ENCODE measurements around the gene JAKMIP3.

Gene JAKMIP3

DNA sequence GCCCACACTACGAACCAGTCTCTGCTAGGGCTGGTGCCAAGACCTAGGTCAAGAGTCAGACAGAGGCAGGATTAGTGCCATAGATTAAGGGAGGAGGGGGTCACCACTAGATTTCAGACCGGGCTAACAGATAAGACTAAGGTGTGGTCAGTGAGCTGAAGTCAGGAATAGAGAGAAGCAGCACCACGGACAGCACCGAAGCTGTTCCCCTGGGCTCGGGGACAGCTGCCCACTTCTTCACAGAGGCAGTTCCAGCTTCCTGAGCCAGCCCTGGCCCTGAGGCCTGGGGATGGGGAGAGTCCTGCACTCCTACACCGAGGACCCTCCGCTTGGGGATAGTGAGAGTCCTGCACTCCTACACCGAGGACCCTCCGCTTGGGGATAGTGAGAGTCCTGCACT is 11.2 kb upstream of the JAKMIP3 start:
- H3K27ac Mint-ChIP-seq: no peak overlapping the region
- ATAC-seq (replicated peaks): no peak
- DNase-seq: no peak
- peaks cover 17 to 23% of the 10 kb centered on the region in 2 donors for H3K27me3 Mint-ChIP-seq
- no peak overlapping the region for H3K4me3 Mint-ChIP-seq
- H3K9me3 Mint-ChIP-seq: peaks cover 6 to 11% of the 10 kb centered on the region in 2 donors
- H3K4me1 Mint-ChIP-seq: no peaks in the 10 kb centered on the region
- peaks cover 6 to 9% of the 10 kb centered on the region in 2 donors for H3K36me3 Mint-ChIP-seq

DNA sequence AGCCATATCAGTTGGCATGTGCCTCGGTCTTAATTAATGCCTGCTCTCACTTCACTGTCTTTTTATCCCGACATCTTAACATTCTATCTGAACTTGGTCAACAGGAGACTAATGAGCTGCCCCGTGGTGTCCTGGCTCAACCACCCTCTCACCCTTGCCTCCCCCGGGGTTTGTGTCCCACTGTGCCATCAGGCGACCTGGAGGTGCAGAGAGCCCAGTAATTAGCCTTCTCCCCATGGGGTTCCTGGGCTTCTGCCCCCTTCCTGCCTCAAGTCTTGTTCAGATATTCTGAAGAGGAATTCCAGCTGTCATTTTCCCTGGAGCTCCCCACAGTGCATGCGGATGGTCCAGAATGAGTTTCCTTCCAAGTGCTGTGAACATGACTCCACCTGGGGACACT is 10.1 kb upstream of the JAKMIP3 start:
- ATAC-seq (replicated peaks) (no peak), DNase-seq (no peak)
- H3K4me3 Mint-ChIP-seq: no peak overlapping the region
- no peak overlapping the region for H3K27ac Mint-ChIP-seq
- peaks cover 6 to 11% of the 10 kb centered on the region in 2 donors for H3K9me3 Mint-ChIP-seq
- H3K36me3 Mint-ChIP-seq: peaks cover 4 to 9% of the 10 kb centered on the region in 2 donors
- H3K27me3 Mint-ChIP-seq: peaks cover 16 to 24% of the 10 kb centered on the region in 2 donors
- H3K4me1 Mint-ChIP-seq: no peaks in the 10 kb centered on the region

DNA sequence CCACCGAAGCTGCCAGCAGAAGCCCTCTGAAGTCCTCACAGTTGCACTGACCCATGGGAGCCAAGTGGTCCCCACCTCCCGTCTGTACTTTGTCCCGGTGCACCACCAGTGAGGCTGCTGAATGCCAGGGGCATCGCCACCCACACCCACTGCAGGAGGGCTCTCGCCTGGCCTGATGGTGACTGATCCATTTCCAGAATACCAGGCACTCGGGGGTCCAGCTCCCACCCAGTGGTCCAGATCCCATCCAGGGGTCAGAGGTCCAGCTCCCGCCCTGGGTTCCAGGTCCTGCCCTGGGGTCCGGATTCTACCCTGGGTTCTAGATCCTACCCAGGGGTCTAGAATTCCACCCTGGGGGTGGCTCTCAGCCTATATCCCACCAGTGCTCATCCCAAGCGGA is 9.1 kb upstream of the JAKMIP3 start:
- H3K9me3 Mint-ChIP-seq: peaks cover 6 to 11% of the 10 kb centered on the region in 2 donors
- H3K36me3 Mint-ChIP-seq: peaks cover 4 to 9% of the 10 kb centered on the region in 2 donors
- ATAC-seq (replicated peaks): no peak
- H3K27ac Mint-ChIP-seq: no peak overlapping the region
- H3K4me1 Mint-ChIP-seq: no peaks in the 10 kb centered on the region
- H3K4me3 Mint-ChIP-seq: no peak overlapping the region
- H3K27me3 Mint-ChIP-seq: peaks cover 16 to 24% of the 10 kb centered on the region in 2 donors
- no peak for DNase-seq

DNA sequence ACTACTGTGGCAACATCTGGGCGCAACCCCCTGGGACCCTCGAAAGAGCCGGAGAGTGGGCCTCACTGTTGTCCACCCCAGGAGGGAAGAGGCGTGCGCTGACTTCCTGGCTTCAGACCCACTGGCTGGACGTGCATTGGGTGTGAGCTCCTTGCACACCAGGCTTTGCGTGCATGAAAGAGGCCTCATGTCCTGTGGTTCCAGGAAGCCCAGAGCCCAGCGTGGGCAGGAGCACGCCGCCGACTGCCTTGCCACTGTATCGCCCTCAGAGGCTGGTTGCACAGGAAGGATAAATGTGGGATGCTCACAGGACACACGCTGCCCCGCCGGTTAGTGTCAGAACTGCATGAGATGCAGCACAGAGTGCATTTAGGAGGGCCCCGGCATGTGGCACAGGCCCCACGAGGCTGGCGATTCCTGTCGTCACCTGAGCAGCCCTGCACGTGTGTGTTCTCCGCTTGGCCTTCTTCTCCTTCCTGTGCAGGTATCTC is 8.5 kb upstream of the JAKMIP3 start:
- no peak for DNase-seq
- no peak overlapping the region for H3K27ac Mint-ChIP-seq
- no peak overlapping the region for H3K4me3 Mint-ChIP-seq
- peaks cover 14 to 24% of the 10 kb centered on the region in 2 donors for H3K27me3 Mint-ChIP-seq
- peaks cover 4 to 10% of the 10 kb centered on the region in 2 donors for H3K9me3 Mint-ChIP-seq
- no peak for ATAC-seq (replicated peaks)
- H3K4me1 Mint-ChIP-seq: no peaks in the 10 kb centered on the region
- H3K36me3 Mint-ChIP-seq: peaks cover 3 to 8% of the 10 kb centered on the region in 2 donors

DNA sequence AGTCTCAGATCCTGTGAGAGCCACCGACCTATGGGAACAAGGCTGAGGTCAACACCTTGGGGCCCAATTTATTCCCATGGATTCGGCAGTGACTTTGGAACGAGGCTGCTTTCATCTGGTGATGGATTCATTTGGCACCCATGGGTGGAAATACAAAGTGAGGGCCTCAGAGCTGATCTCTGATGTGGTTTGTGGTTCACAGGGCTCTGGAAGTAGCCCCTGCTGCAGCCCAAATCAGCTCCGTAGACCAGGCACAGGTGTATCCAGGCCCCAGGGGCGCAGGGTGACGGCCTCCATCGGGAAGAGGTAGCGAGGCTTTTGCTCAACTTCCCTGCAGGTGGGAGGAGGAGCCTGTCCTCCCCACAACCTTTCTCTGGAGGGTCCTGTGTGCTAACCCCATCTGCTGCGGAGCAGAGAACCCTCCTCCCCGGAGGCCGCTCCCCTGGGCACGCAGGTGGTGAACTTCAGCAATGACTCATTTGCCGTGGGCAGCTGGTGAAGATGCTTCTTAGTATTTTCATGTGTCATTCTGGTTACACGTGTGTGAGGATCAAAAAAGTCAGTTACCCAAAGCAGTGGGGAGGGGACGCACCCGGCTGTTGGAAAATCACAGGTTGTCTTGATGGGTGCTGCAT is 7.5 kb upstream of the JAKMIP3 start:
- peak; percentile 9 for DNase-seq
- Mint-ChIP-seq H3K36me3 (peaks cover 0 to 4% of the 10 kb centered on the region in 2 donors), H3K9me3 (peaks cover 0 to 4% of the 10 kb centered on the region in 2 donors), H3K4me3 (no peak overlapping the region), H3K4me1 (no peaks in the 10 kb centered on the region), H3K27me3 (peaks cover 16 to 29% of the 10 kb centered on the region in 2 donors), H3K27ac (no peak overlapping the region)
- ATAC-seq (replicated peaks): peak; percentile 55 to 61

DNA sequence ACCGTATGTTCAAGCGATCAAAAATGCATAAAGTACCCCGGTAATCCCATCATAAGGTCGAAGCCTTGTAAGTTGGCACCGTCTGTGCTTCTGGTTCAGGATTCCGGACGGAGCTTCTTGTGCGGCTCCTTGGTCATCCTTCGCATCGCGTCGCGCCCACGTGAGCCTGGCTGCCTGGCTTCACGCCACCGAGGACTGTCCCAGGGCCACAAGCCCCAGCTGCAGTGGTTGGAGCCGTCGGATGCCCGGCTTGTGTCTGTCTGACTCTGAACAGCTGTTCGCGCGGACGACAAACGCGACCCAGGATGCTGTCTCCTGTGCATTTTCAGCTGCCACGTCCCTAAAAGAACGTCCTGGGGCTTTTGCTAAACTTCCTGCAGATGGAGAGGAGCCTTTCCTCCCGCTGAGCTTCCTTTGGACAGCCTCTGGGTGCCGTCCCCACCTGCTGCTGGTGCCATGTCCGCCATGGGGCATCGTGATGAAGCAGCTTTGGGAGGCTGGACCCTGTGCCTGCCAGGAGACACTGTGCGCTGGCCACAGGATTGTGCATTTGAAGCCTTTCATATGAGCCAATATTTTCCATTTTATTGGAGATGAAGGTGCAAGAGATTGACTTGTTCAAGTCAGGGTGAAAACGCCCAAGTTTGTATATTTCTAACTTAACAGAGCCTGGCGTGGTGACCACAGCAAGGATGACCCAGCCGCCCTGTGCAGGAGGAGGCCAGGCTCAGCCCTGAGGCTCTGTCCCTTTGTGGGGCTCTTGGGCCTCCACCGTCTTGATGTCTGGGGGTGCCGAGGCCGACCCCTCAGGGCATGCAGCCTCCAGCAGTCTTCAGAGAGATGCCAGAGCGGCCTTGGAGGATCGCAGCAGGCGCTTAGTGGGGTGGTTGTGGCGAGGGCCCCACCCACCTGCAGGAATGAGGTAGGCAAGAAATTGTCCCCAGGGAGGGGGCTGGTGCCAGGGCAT is 6.7 kb upstream of the JAKMIP3 start:
- H3K4me1 Mint-ChIP-seq: no peaks in the 10 kb centered on the region
- peaks cover 16 to 29% of the 10 kb centered on the region in 2 donors for H3K27me3 Mint-ChIP-seq
- no peaks in the 10 kb centered on the region for H3K36me3 Mint-ChIP-seq
- ATAC-seq (replicated peaks) (no peak), DNase-seq (no peak)
- H3K27ac Mint-ChIP-seq: no peak overlapping the region
- no peaks in the 10 kb centered on the region for H3K9me3 Mint-ChIP-seq
- H3K4me3 Mint-ChIP-seq: no peak overlapping the region

DNA sequence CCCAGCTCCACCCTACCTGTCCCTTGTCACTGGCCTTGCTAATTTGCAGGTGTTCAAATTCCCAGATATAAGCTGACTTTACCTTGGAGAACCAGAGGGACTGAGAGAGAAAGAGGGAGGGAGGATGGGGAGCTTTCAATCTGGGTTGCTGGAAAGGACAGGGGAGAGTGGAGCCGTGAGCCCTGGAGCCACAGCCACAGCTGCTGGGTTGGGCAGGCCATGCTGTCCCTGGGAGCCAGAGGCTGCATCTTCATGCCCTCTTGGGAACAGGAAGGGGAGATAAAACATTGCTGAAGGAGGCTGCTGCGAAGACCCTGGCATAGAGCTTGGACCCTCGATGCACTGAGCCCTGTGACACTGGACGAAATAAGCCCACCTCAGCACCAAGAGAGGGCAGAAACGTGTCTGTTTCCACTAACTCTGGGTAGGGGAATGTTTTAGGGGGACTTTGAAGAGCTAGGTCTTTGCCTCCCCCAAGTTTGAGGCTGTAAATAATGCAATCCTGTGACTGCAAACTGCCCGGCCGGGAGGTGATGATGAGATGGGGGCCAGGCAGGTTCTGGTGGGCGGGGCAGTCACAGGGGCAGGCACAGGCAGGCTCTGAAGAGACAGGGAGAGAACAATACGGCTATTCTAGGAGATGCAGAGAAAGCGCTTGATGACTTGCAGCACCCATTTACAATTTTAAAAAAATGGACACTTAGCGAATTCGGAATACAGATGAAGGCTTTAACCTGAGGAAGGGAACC is 5.8 kb upstream of the JAKMIP3 start:
- no peaks in the 10 kb centered on the region for H3K36me3 Mint-ChIP-seq
- H3K4me3 Mint-ChIP-seq: no peak overlapping the region
- H3K27ac Mint-ChIP-seq: no peak overlapping the region
- ATAC-seq (replicated peaks) (no peak), DNase-seq (no peak)
- H3K4me1 Mint-ChIP-seq: no peaks in the 10 kb centered on the region
- peaks cover 23 to 25% of the 10 kb centered on the region in 2 donors for H3K27me3 Mint-ChIP-seq
- no peaks in the 10 kb centered on the region for H3K9me3 Mint-ChIP-seq

DNA sequence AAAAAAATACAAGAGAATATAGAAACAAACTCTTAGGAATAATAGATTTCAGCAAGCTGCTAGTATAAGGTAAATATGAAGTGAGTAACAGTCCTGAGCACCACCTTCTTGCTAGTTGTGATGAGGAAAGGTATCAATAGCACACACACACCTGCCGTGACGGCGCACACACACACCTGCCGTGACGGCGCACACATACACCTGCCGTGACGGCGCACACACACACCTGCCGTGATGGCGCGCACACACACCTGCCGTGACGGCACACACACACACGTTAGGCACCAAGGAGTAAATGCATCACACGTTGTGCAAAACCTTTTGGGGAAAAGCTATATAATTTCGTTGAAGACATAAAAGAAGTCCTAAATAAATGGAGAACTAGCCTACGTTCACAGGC is 4.7 kb upstream of the JAKMIP3 start:
- no peaks in the 10 kb centered on the region for H3K36me3 Mint-ChIP-seq
- DNase-seq (no peak), ATAC-seq (replicated peaks) (no peak)
- no peak overlapping the region for H3K27ac Mint-ChIP-seq
- H3K4me3 Mint-ChIP-seq: no peak overlapping the region
- H3K9me3 Mint-ChIP-seq: no peaks in the 10 kb centered on the region
- H3K27me3 Mint-ChIP-seq: peaks cover 15 to 23% of the 10 kb centered on the region in 2 donors
- H3K4me1 Mint-ChIP-seq: peaks cover 3 to 9% of the 10 kb centered on the region in 2 donors

DNA sequence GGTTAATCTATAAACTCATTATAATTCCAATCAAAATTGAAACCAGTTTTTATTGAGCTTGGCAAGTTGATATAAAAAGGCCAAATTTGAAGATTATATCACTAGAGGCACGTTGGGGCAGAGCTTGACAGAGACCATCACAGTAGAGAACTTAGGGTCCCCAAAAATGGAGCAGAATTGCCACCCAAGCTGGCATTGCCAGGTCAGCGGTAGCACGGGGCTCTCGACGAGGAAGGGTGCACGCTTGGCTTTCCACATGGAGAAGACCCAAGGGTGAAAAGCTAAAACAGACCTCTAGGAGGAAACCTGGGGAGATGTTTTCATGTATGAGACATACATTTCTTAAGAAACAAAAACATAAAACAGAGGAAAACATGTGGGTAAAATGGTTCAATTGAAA is 4.3 kb upstream of the JAKMIP3 start:
- no peak overlapping the region for H3K27ac Mint-ChIP-seq
- H3K4me3 Mint-ChIP-seq: no peak overlapping the region
- ATAC-seq (replicated peaks): no peak
- H3K9me3 Mint-ChIP-seq: no peaks in the 10 kb centered on the region
- peaks cover 5 to 9% of the 10 kb centered on the region in 2 donors for H3K4me1 Mint-ChIP-seq
- H3K27me3 Mint-ChIP-seq: peaks cover 15 to 27% of the 10 kb centered on the region in 2 donors
- no peaks in the 10 kb centered on the region for H3K36me3 Mint-ChIP-seq
- no peak for DNase-seq

DNA sequence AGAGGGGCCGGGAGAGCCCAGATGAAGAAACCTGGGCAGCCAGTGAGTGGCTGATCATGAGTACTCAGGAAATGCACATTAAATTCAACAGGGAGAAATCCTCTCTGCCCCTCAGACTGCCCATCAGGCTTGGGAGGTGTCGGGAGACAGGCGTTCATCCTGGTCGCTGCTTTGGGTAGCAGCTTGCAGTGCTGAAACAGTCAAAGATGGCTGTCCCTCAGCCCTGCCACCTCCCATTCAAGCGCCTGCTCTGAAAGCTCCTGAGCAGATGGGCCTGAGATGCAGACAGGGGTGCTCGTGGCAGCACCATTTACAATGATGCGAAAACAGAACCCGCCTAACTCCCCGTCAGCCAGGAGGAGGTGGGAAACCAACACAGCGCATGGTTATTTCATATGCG is 3.6 kb upstream of the JAKMIP3 start:
- DNase-seq: no peak
- peaks cover 15 to 33% of the 10 kb centered on the region in 2 donors for H3K27me3 Mint-ChIP-seq
- ATAC-seq (replicated peaks): no peak
- no peak overlapping the region for H3K27ac Mint-ChIP-seq
- H3K9me3 Mint-ChIP-seq: no peaks in the 10 kb centered on the region
- H3K4me1 Mint-ChIP-seq: peaks cover 5 to 9% of the 10 kb centered on the region in 2 donors
- H3K4me3 Mint-ChIP-seq: no peak overlapping the region
- H3K36me3 Mint-ChIP-seq: no peaks in the 10 kb centered on the region

DNA sequence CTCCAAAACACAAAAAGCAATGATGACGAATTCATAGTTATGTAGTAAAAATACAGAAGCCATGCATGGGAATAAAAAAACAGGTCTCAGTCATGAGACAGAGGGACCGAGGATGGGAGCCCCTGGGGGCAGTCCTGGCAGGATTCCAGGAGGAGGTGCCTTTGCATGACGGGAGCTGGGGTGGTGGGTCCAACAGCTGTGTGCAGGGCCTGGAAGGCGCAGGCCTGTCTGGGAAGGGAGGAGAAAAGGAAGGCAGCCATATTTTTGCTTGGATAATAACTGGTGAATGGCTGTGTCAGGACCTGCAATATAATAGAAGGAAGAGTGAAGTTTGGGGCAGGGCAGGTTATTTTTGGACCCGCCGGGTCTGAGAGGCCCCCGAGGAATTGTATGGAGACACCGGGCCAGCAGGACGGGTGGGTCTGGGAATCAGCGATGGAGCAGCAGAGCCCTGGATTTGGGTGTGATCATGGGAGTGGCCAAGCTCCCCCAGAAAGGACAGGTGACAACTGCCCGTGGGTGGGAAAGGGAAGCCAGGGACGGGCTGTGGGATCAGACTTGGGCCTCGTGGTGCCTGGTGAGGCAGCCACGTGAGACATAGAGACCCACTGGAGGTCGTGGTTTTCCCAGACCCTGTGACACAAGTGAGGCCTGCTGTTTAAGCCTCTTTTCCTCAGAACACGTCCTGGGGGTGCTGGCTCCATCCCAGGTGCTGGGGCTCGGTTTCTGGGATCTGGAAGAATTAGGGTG is 2.9 kb upstream of the JAKMIP3 start:
- Mint-ChIP-seq H3K4me3 (no peak overlapping the region), H3K27me3 (peaks cover 14 to 39% of the 10 kb centered on the region in 2 donors)

DNA sequence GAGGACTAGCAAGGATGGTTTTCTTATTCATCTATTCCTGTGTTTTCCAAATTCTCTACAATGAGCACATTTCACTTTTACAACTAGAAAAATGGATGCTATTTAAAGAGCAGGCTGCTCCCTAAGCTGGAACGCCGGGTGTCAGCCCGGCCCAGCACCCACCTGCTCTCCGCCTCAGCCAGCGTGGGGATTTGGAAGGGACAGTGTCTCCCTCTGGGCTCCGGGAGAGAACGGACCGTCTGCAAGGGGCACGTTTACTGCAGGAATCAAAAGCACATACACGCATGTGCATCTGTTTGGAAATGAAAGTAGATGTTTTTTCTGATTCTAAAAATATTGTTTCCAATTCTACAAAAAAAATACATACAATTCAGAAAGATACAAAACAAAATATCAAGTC is 2.3 kb upstream of the JAKMIP3 start:
- peaks cover 5 to 9% of the 10 kb centered on the region in 2 donors for H3K4me1 Mint-ChIP-seq
- H3K36me3 Mint-ChIP-seq: no peaks in the 10 kb centered on the region
- no peak for DNase-seq
- no peak overlapping the region for H3K27ac Mint-ChIP-seq
- H3K9me3 Mint-ChIP-seq: peaks cover 0 to 3% of the 10 kb centered on the region in 2 donors
- ATAC-seq (replicated peaks): no peak
- no peak overlapping the region for H3K4me3 Mint-ChIP-seq
- peaks cover 17 to 43% of the 10 kb centered on the region in 2 donors for H3K27me3 Mint-ChIP-seq

More for the DNA sequence above, 2.9 kb upstream of the JAKMIP3 start:
- H3K27ac Mint-ChIP-seq: peak overlapping the region; percentile 59
- H3K36me3 Mint-ChIP-seq: no peaks in the 10 kb centered on the region
- DNase-seq (no peak), ATAC-seq (replicated peaks) (no peak)
- peaks cover 5 to 9% of the 10 kb centered on the region in 2 donors for H3K4me1 Mint-ChIP-seq
- peaks cover 0 to 1% of the 10 kb centered on the region in 2 donors for H3K9me3 Mint-ChIP-seq

DNA sequence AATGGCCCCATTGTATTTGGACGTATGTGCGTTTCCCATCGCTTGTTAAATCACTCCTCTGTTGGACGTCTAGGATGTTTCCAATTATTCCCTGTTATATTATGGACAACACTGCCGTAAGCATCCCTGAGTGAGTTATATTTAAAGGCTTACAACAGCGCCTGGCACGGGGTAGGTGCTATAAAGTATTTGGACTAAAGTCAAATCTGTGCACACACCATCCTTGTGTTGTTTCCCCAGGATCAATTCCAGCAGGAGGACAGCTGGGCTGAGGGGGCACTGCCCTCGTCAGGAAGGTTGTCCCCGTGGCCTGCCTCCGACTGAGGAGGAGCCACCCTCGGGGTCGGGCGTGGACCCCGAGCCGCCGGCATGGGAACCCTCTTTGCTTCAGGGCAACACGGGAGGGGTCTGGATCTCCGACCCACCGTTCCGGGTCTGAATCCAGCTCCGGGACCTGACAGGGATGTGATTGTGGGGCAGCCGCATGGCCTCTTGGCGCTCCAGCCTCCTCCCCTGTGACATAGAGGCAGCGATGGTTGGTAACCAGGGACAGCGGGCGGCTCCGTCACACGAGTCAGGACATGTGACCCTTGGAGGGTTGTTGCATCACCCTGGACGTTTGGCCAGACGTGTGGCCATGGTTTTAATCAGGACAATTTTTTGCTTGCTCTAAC is 1.5 kb upstream of the JAKMIP3 start:
- DNase-seq (no peak), ATAC-seq (replicated peaks) (no peak)
- H3K4me3 Mint-ChIP-seq: no peak overlapping the region
- H3K36me3 Mint-ChIP-seq: no peaks in the 10 kb centered on the region
- peaks cover 0 to 3% of the 10 kb centered on the region in 2 donors for H3K9me3 Mint-ChIP-seq
- H3K4me1 Mint-ChIP-seq: peaks cover 5 to 9% of the 10 kb centered on the region in 2 donors
- H3K27me3 Mint-ChIP-seq: peaks cover 17 to 44% of the 10 kb centered on the region in 2 donors
- H3K27ac Mint-ChIP-seq: no peak overlapping the region

All from stimulated activated naive B cell treated with anti-CD40 and anti-IgM and Interleukin-4, amounts not matched to agents 10 μg/mL and 1 μg/mL and 100 μg/mL, for 72 hours (primary cell).